Tibial nerve (tissue), 3 donors: ENCODE data around the gene SMAD6.

ENCODE experiments used
- POLR2A ChIP-seq, 2 donors: fragments of 450-650 bp; IDR thresholded peaks; one replicate each; pipeline ENCODE4 v1.6.1; 2017; ENCODE audit warnings: antibody characterized with exemption in 2 of 2, mild to moderate bottlenecking in 2 of 2, moderate library complexity in 2 of 2
- TF ChIP-seq, protein P1 (sequence below), 5 experiments: fragments of 200-600 bp in 3 of 5; fragments of 450-650 bp in 2 of 5; sonication (generic) in 3 of 5; IDR thresholded peaks; one replicate each; pipeline ENCODE4 v1.5.1; 2016 to 2019; ENCODE audit warnings: antibody characterized with exemption in 5 of 5, mild to moderate bottlenecking in 3 of 5, moderate library complexity in 2 of 5

DNA sequence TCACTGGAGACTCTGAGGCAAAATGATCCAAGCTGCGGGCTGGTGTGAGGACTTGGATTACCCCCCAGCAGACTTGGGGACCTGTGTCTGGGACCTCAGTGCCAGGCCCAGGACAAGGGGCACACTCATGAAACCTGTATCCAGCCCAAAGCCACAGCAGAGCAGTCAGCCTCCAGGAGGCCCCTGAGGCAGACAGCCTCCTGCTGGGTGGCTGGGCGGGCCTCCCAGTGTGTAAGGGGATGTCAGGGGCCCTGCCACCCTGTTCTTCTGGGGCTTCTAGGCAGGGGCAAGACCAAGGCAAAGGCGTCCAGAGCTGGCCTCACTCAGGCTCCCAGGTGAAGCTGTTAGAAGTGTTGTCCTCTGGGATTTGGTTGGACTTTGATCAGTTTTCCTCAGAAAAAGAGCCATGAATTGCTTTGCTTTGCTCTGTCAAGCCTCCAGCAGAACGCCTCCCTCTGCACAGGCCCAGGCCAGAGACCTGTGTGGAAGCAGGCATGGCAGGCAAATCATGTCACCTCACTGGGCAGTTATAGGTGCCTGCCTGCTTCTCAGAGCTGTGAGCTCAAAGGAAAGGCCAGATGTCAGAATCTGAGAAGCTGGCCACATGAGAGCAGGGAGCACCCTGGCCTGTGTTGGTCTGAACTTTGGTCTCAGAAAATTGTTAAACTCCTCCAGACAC is 77.4 kb downstream of the SMAD6 start:
- no peak for TF ChIP-seq POLR2A (IDR thresholded peaks at IDR 0.05)
- TF ChIP-seq, protein P1, sequence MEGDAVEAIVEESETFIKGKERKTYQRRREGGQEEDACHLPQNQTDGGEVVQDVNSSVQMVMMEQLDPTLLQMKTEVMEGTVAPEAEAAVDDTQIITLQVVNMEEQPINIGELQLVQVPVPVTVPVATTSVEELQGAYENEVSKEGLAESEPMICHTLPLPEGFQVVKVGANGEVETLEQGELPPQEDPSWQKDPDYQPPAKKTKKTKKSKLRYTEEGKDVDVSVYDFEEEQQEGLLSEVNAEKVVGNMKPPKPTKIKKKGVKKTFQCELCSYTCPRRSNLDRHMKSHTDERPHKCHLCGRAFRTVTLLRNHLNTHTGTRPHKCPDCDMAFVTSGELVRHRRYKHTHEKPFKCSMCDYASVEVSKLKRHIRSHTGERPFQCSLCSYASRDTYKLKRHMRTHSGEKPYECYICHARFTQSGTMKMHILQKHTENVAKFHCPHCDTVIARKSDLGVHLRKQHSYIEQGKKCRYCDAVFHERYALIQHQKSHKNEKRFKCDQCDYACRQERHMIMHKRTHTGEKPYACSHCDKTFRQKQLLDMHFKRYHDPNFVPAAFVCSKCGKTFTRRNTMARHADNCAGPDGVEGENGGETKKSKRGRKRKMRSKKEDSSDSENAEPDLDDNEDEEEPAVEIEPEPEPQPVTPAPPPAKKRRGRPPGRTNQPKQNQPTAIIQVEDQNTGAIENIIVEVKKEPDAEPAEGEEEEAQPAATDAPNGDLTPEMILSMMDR (IDR thresholded peaks at IDR 0.05) = no peak
